Stomach (tissue), 9 donors: ENCODE data around the gene ARID5A. TPM values are rescaled to one million over a fixed set of nuclear protein-coding genes. Genes with fewer than 3 reads are reported as not detected.
"Not testable (repeated sequence)": the region's sequence is repeated elsewhere in the genome, so short reads cannot be mapped to it uniquely, and the experiment has no call there.

Source experiments
- DNase-seq, 2 donors: peaks; one replicate each; pipeline versions ENCODE4 v3.0.0 to v3.0.0-alpha.2; 2013 to 2019
- H3K27ac ChIP-seq, 5 donors: fragments of 200-600 bp in 4 of 5; sonication (generic) in 4 of 5; one replicate each; pipeline ENCODE4 v1.5.1; 2013 to 2019; ENCODE audit warnings: mild to moderate bottlenecking in 1 of 5, moderate library complexity in 1 of 5
- H3K27me3 ChIP-seq, 3 donors: fragments of 200-600 bp; sonication (generic); one replicate each; pipeline ENCODE4 v1.5.1; 2017 to 2019; ENCODE audit warnings: mixed run types in 1 of 3
- H3K36me3 ChIP-seq, 4 donors: fragments of 200-600 bp; sonication (generic); 1 replicate in 3 of 4; 2 replicates in 1 of 4; pipeline ENCODE4 v1.5.1; 2016 to 2019
- H3K4me1 ChIP-seq, 4 donors: fragments of 200-600 bp; sonication (generic); one replicate each; pipeline ENCODE4 v1.5.1; 2016 to 2019
- H3K4me3 ChIP-seq, 4 donors: fragments of 200-600 bp; sonication (generic) in 3 of 4; one replicate each; pipeline ENCODE4 v1.5.1; 2016 to 2019; ENCODE audit warnings: mild to moderate bottlenecking in 1 of 4
- H3K9me3 ChIP-seq, 4 donors: fragments of 200-600 bp; sonication (generic); one replicate each; pipeline ENCODE4 v1.5.1; 2016 to 2019
- CTCF ChIP-seq, 7 experiments: fragments of 450-650 bp in 4 of 7; fragments of 200-600 bp in 3 of 7; sonication (generic) in 3 of 7; IDR thresholded peaks; one replicate each; pipeline ENCODE4 v1.5.1; 2016 to 2019; ENCODE audit warnings: antibody characterized with exemption in 7 of 7, control low read depth in 2 of 7, mild to moderate bottlenecking in 1 of 7
- EP300 ChIP-seq: sonication (generic); formaldehyde crosslinking; IDR thresholded peaks from one replicate; pipeline ENCODE4 v1.6.1; 2017; ENCODE audit warnings: antibody characterized with exemption
- POLR2A ChIP-seq, 4 donors: fragments of 450-650 bp; IDR thresholded peaks; one replicate each; pipeline ENCODE4 v1.6.1; 2016; ENCODE audit warnings: antibody characterized with exemption in 4 of 4, control low read depth in 2 of 4, mild to moderate bottlenecking in 1 of 4, moderate library complexity in 1 of 4
- POLR2AphosphoS5 ChIP-seq, 3 donors: sonication (generic); formaldehyde crosslinking; IDR thresholded peaks; one replicate each; pipeline ENCODE4 v1.6.1; 2016; ENCODE audit warnings: antibody characterized with exemption in 3 of 3
- WGBS, 5 donors: extraction: QIAGEN DNeasy Blood & Tissue Kit in 3 of 5; methylation state at CpG; one replicate each; pipeline versions ENCODE4 v1.1.5 to v1.1.7; 2013 to 2018; 5-methylcytosine and 5-hydroxymethylcytosine counted together
- intact Hi-C: fragments of 100-400 bp; cut with DNase I; formaldehyde crosslinking; loops from one replicate; pipeline ENCODE4 v1.15.1; 2023; ENCODE audit warnings: low total_unique reads
- polyA plus RNA-seq, 3 donors: library from polyadenylated mRNA; stranded (reverse); fragments of 200-250 nt; gene quantifications; one replicate each; pipeline ENCODE4 v1.2.3, GENCODE V29; 2013
- total RNA-seq, 5 donors: library from RNA; depleted of rRNA; stranded (reverse); fragments of >200 nt; gene quantifications; one replicate each; pipeline versions ENCODE4 v1.1.0 to v1.2.3, GENCODE V29; 2014 to 2016
- donor health status: healthy with polysubstance abuse.
- donor health status: Bipolar disorder and iron deficiency.
- donor health status: healthy.

ARID5A gene
- total and polyA plus RNA-seq, 8 donors: 1.2 to 26.8 (median 14.6) TPM

GRCh38 chr2:96556441-96557330, 20.1 kb downstream of the ARID5A start:
- H3K4me3 ChIP-seq: no peak overlapping the region
- H3K27me3 ChIP-seq: no peaks in the 10 kb centered on the region
- WGBS, 5 donors: 54 to 64% (median 57%) methylated on average over 15 to 16 of the region's 16 CpGs
- TF ChIP-seq POLR2A (IDR thresholded peaks at IDR 0.05) (no peak), EP300 (no peak), CTCF (IDR thresholded peaks at IDR 0.05) (no peak), POLR2AphosphoS5 (IDR thresholded peaks at IDR 0.05) (peak in 1 of 3 donors; percentile 74)
- peaks cover 0 to 20% (median 9%) of the 10 kb centered on the region in 4 donors for H3K4me1 ChIP-seq
- DNase-seq: peak; percentile 59 to 86
- H3K9me3 ChIP-seq: no peaks in the 10 kb centered on the region
- H3K36me3 ChIP-seq: peaks cover 3 to 16% (median 15%) of the 10 kb centered on the region in 4 donors
- peak overlapping the region in 1 of 5 donors; percentile 11 for H3K27ac ChIP-seq
- intact Hi-C loops: no loop called here

- H3K9me3 ChIP-seq, H3K27me3 ChIP-seq, DNase-seq, H3K4me3 ChIP-seq, H3K36me3 ChIP-seq, H3K27ac ChIP-seq, intact Hi-C loops: not testable (repeated sequence)
- WGBS, 5 donors: 86 to 95% (median 93%) methylated on average over 6 of the region's 6 CpGs
- peaks cover 0 to 20% (median 9%) of the 10 kb centered on the region in 4 donors for H3K4me1 ChIP-seq
Observed at GRCh38 chr2:96557421-96557820, 20.9 kb downstream of the ARID5A start.

GRCh38 chr2:96558061-96558460, 21.5 kb downstream of the ARID5A start:
- no peak for DNase-seq
- intact Hi-C loops: no loop called here
- H3K4me1 ChIP-seq: peaks cover 0 to 20% (median 9%) of the 10 kb centered on the region in 4 donors

GRCh38 chr2:96558485-96558884, 21.9 kb downstream of the ARID5A start:
- Histone ChIP-seq H3K27ac (no peak overlapping the region), H3K4me3 (no peak overlapping the region), H3K27me3 (no peaks in the 10 kb centered on the region), H3K36me3 (no peaks in the 10 kb centered on the region), H3K4me1 (peaks cover 0 to 18% (median 9%) of the 10 kb centered on the region in 4 donors), H3K9me3 (no peaks in the 10 kb centered on the region)
- no peak for DNase-seq
- intact Hi-C loops: no loop called here
- 83 to 88% (median 84%) methylated on average over 8 of the region's 8 CpGs for WGBS, 5 donors
- no peak for TF ChIP-seq CTCF (IDR thresholded peaks at IDR 0.05)
- no peak for TF ChIP-seq POLR2AphosphoS5 (IDR thresholded peaks at IDR 0.05)
- TF ChIP-seq EP300: no peak
- no peak for TF ChIP-seq POLR2A (IDR thresholded peaks at IDR 0.05)

More at GRCh38 chr2:96558061-96558460, 21.5 kb downstream of the ARID5A start:
- no peak overlapping the region for H3K4me3 ChIP-seq
- H3K27ac ChIP-seq: no peak overlapping the region
- H3K9me3 ChIP-seq: no peaks in the 10 kb centered on the region
- no peaks in the 10 kb centered on the region for H3K27me3 ChIP-seq
- peaks cover 0 to 3% (median 1%) of the 10 kb centered on the region in 4 donors for H3K36me3 ChIP-seq
- TF ChIP-seq POLR2AphosphoS5 (IDR thresholded peaks at IDR 0.05): no peak
- WGBS, 5 donors: 92 to 95% (median 93%) methylated on average over 6 of the region's 6 CpGs

GRCh38 chr2:96564026-96564425, 27.5 kb downstream of the ARID5A start:
- intact Hi-C loops: no loop called here
- no peak overlapping the region for H3K4me3 ChIP-seq
- WGBS, 5 donors: 71 to 94% (median 86%) methylated on average over 4 of the region's 4 CpGs
- no peaks in the 10 kb centered on the region for H3K4me1 ChIP-seq
- DNase-seq: no peak
- no peak overlapping the region for H3K27ac ChIP-seq
- no peaks in the 10 kb centered on the region for H3K27me3 ChIP-seq
- H3K9me3 ChIP-seq: no peaks in the 10 kb centered on the region
- no peaks in the 10 kb centered on the region for H3K36me3 ChIP-seq
- TF ChIP-seq CTCF (IDR thresholded peaks at IDR 0.05): no peak
- no peak for TF ChIP-seq POLR2AphosphoS5 (IDR thresholded peaks at IDR 0.05)
- no peak for TF ChIP-seq EP300
- no peak for TF ChIP-seq POLR2A (IDR thresholded peaks at IDR 0.05)
